Ectodermal cell (in vitro differentiated cells): ENCODE results near the gene NUCKS1.

ENCODE experiments used
- H3K27ac ChIP-seq: 2 replicates; pipeline ENCODE4 v1.7.0; 2013; ENCODE audit warnings: mild to moderate bottlenecking, low read depth, low read length; ENCODE audit not compliant: insufficient read depth, poor library complexity, severe bottlenecking
- H3K27me3 ChIP-seq: 2 replicates; pipeline ENCODE4 v1.7.0; 2013; ENCODE audit warnings: mild to moderate bottlenecking, low read length; ENCODE audit not compliant: insufficient read depth, control insufficient read depth, poor library complexity, severe bottlenecking
- H3K36me3 ChIP-seq: one replicate; pipeline ENCODE4 v1.7.0; 2013; ENCODE audit warnings: low read length; ENCODE audit not compliant: control insufficient read depth, insufficient read depth
- H3K4me1 ChIP-seq: one replicate; pipeline ENCODE4 v1.7.0; 2013; ENCODE audit warnings: low read length; ENCODE audit not compliant: control insufficient read depth, insufficient read depth
- H3K4me3 ChIP-seq: 2 replicates; pipeline ENCODE4 v1.7.0; 2013; ENCODE audit warnings: low read depth, low read length, control low read depth; ENCODE audit not compliant: insufficient read depth
- H3K9me3 ChIP-seq: 2 replicates; pipeline ENCODE4 v1.7.0; 2013; ENCODE audit warnings: mild to moderate bottlenecking, low read length, moderate library complexity; ENCODE audit not compliant: control insufficient read depth
- WGBS, 2 experiments: methylation state at CpG; one replicate each; pipeline ENCODE4 v1.1.7; 2013; ENCODE audit warnings: missing lambda C conversion rate in 2 of 2; 5-methylcytosine and 5-hydroxymethylcytosine counted together

Gene NUCKS1

GRCh38 chr1:205770618-205771017 is 20.6 kb upstream of the NUCKS1 start:
- no peak overlapping the region for H3K27ac ChIP-seq
- H3K9me3 ChIP-seq = no peaks in the 10 kb centered on the region
- peaks cover 29% of the 10 kb centered on the region for H3K27me3 ChIP-seq
- H3K4me3 ChIP-seq = no peak overlapping the region
- WGBS, 2 experiments = 94 to 95% methylated on average over 4 of the region's 4 CpGs
- H3K4me1 ChIP-seq = peaks cover 7% of the 10 kb centered on the region
- H3K36me3 ChIP-seq = no peaks in the 10 kb centered on the region

- H3K36me3 ChIP-seq = no peaks in the 10 kb centered on the region
- H3K27ac ChIP-seq = no peak overlapping the region
- H3K9me3 ChIP-seq = no peaks in the 10 kb centered on the region
- H3K4me1 ChIP-seq = peaks cover 7% of the 10 kb centered on the region
- WGBS, 2 experiments = 91 to 94% methylated on average over 8 of the region's 8 CpGs
- no peak overlapping the region for H3K4me3 ChIP-seq
- peaks cover 21% of the 10 kb centered on the region for H3K27me3 ChIP-seq
Observed at GRCh38 chr1:205769641-205770365, 19.8 kb upstream of the NUCKS1 start.

GRCh38 chr1:205767248-205767647 is 17.3 kb upstream of the NUCKS1 start:
- Histone ChIP-seq H3K4me3 (no peak overlapping the region), H3K4me1 (no peaks in the 10 kb centered on the region), H3K36me3 (no peaks in the 10 kb centered on the region), H3K27ac (no peak overlapping the region), H3K9me3 (no peaks in the 10 kb centered on the region), H3K27me3 (no peaks in the 10 kb centered on the region)
- 79 to 94% methylated on average over 2 to 3 of the region's 3 CpGs for WGBS, 2 experiments

- no peaks in the 10 kb centered on the region for H3K4me1 ChIP-seq
- H3K27me3 ChIP-seq = no peaks in the 10 kb centered on the region
- no peak overlapping the region for H3K4me3 ChIP-seq
- H3K27ac ChIP-seq = no peak overlapping the region
- H3K9me3 ChIP-seq = no peaks in the 10 kb centered on the region
- no peaks in the 10 kb centered on the region for H3K36me3 ChIP-seq
- WGBS, 2 experiments = 94 to 97% methylated on average over 3 of the region's 3 CpGs
Observed at GRCh38 chr1:205766570-205766969, 16.6 kb upstream of the NUCKS1 start.

- Histone ChIP-seq H3K9me3 (no peaks in the 10 kb centered on the region), H3K36me3 (no peaks in the 10 kb centered on the region), H3K4me1 (no peaks in the 10 kb centered on the region), H3K27ac (no peak overlapping the region), H3K27me3 (no peaks in the 10 kb centered on the region), H3K4me3 (no peak overlapping the region)
- WGBS, 2 experiments = 75% methylated on average over 5 of the region's 5 CpGs
Observed at GRCh38 chr1:205766038-205766437, 16.1 kb upstream of the NUCKS1 start.

GRCh38 chr1:205764578-205764977 is 14.6 kb upstream of the NUCKS1 start:
- Histone ChIP-seq H3K27me3 (no peaks in the 10 kb centered on the region), H3K36me3 (no peaks in the 10 kb centered on the region), H3K9me3 (no peaks in the 10 kb centered on the region), H3K4me3 (no peak overlapping the region), H3K4me1 (no peaks in the 10 kb centered on the region), H3K27ac (no peak overlapping the region)
- WGBS, 2 experiments = 92 to 96% methylated on average over 2 of the region's 2 CpGs

- no peak overlapping the region for H3K27ac ChIP-seq
- no peaks in the 10 kb centered on the region for H3K36me3 ChIP-seq
- no peaks in the 10 kb centered on the region for H3K4me1 ChIP-seq
- no peaks in the 10 kb centered on the region for H3K9me3 ChIP-seq
- H3K27me3 ChIP-seq = no peaks in the 10 kb centered on the region
- H3K4me3 ChIP-seq = no peak overlapping the region
Observed at GRCh38 chr1:205763980-205764379, 14.0 kb upstream of the NUCKS1 start.

GRCh38 chr1:205760606-205761005 is 10.6 kb upstream of the NUCKS1 start:
- 88 to 100% methylated on average over 1 to 2 of the region's 3 CpGs for WGBS, 2 experiments

GRCh38 chr1:205756552-205756951 is 6.6 kb upstream of the NUCKS1 start:
- WGBS, 2 experiments = 79 to 89% methylated on average over 2 to 3 of the region's 3 CpGs
- no peaks in the 10 kb centered on the region for H3K27me3 ChIP-seq

More at GRCh38 chr1:205760606-205761005, 10.6 kb upstream of the NUCKS1 start:
- H3K27me3 ChIP-seq = no peaks in the 10 kb centered on the region
- H3K36me3 ChIP-seq = no peaks in the 10 kb centered on the region
- no peak overlapping the region for H3K4me3 ChIP-seq
- no peak overlapping the region for H3K27ac ChIP-seq
- no peaks in the 10 kb centered on the region for H3K9me3 ChIP-seq
- no peaks in the 10 kb centered on the region for H3K4me1 ChIP-seq

GRCh38 chr1:205754857-205755256 is 4.9 kb upstream of the NUCKS1 start:
- Histone ChIP-seq H3K27me3 (no peaks in the 10 kb centered on the region), H3K27ac (no peak overlapping the region), H3K36me3 (no peaks in the 10 kb centered on the region), H3K4me3 (no peak overlapping the region), H3K4me1 (no peaks in the 10 kb centered on the region), H3K9me3 (no peaks in the 10 kb centered on the region)
- WGBS, 2 experiments = 71% methylated on average over 5 of the region's 5 CpGs

More at GRCh38 chr1:205756552-205756951, 6.6 kb upstream of the NUCKS1 start:
- Histone ChIP-seq H3K4me3 (no peak overlapping the region), H3K9me3 (no peaks in the 10 kb centered on the region), H3K4me1 (no peaks in the 10 kb centered on the region), H3K36me3 (no peaks in the 10 kb centered on the region), H3K27ac (no peak overlapping the region)
